ENCODE results near the gene LSM4.

The LSM4 gene

GRCh38 chr19:18340990-18341868 is 18.4 kb upstream of the LSM4 start:
- POLR2A ChIA-PET: interaction anchor here (0.6 to 7.2 kb wide), 2 partner anchors 25 to 61 kb away, joined by 3 to 37 read pairs; partner anchors contain the start of gene JUND
- H3K27ac ChIP-seq (ENCODE audit: extremely low read depth, low read depth, low read length): no peak overlapping the region
- H3K4me3 ChIP-seq (ENCODE audit: low read depth, low read length): peak overlapping the region; percentile 90
- H3K4me1 ChIP-seq (ENCODE audit: control insufficient read depth, insufficient read depth, low read length): no peaks in the 10 kb centered on the region
- H3K36me3 ChIP-seq (ENCODE audit: control insufficient read depth in 2 of 2, insufficient read depth in 1 of 2, low read length in 2 of 2): no peaks in the 10 kb centered on the region
- H3K9me3 ChIP-seq (ENCODE audit: control insufficient read depth, insufficient read depth, low read depth, low read length): no peaks in the 10 kb centered on the region
- CTCF ChIA-PET: interaction anchor here (1.0 to 2.0 kb wide), 5 partner anchors 47 to 228 kb away, joined by 3 to 10 read pairs (median 4); no protein-coding TSS in a partner anchor
- TF ChIP-seq PRDM10 (tag by site-specific recombination; IDR thresholded peaks at IDR 0.05) (peak; percentile 88), ZNF341 (tag by site-specific recombination; IDR thresholded peaks at IDR 0.05; ENCODE audit: low read depth) (peak; percentile 95), SCRT2 (tag by site-specific recombination; IDR thresholded peaks at IDR 0.05) (peak; percentile 96), ZNF398 (tag by site-specific recombination; IDR thresholded peaks at IDR 0.05) (peak; percentile 52; the same call in 1 of the 2 replicates), KLF1 (tag by site-specific recombination; IDR thresholded peaks at IDR 0.05) (no peak), CTCF (tag by site-specific recombination; IDR thresholded peaks at IDR 0.05) (0 out of 2 replicates have a peak, but pooled peaks have one; percentile 8), ZNF37A (tag by site-specific recombination; IDR thresholded peaks at IDR 0.05) (no peak), REPIN1 (tag by site-specific recombination; IDR thresholded peaks at IDR 0.05; ENCODE audit: low read depth) (no peak), ZIC2 (tag by site-specific recombination; IDR thresholded peaks at IDR 0.05) (peak; percentile 87), SP2 (tag by site-specific recombination; IDR thresholded peaks at IDR 0.05) (peak; percentile 27; the same call in 1 of the 2 replicates), ZBTB11 (tag by site-specific recombination; conservative IDR thresholded peaks at IDR 0.05; ENCODE audit: low read depth) (peak; percentile 65), ZNF571 (tag by site-specific recombination; IDR thresholded peaks at IDR 0.05) (no peak), KLF10 (tag by site-specific recombination; IDR thresholded peaks at IDR 0.05) (no peak), ZFP3 (tag by site-specific recombination; IDR thresholded peaks at IDR 0.05; ENCODE audit: low read depth) (no peak), ZNF561 (tag by site-specific recombination; IDR thresholded peaks at IDR 0.05; ENCODE audit: borderline replicate concordance) (no peak), ZNF366 (tag by site-specific recombination; conservative IDR thresholded peaks at IDR 0.05) (0 out of 2 replicates have a peak, but pooled peaks have one; percentile 16), ZNF645 (tag by site-specific recombination; IDR thresholded peaks at IDR 0.05) (no peak), SCRT1 (tag by site-specific recombination; IDR thresholded peaks at IDR 0.05; ENCODE audit: borderline replicate concordance) (peak; percentile 70), ZNF248 (tag by site-specific recombination; IDR thresholded peaks at IDR 0.05) (no peak), ZNF701 (tag by site-specific recombination; IDR thresholded peaks at IDR 0.05) (no peak), GLIS2 (tag by site-specific recombination; IDR thresholded peaks at IDR 0.05) (peak; percentile 89), ZNF155 (tag by site-specific recombination; IDR thresholded peaks at IDR 0.05) (no peak), ZNF600 (tag by site-specific recombination; IDR thresholded peaks at IDR 0.05) (no peak; the same call in 1 of the 2 replicates), ZEB2 (tag by site-specific recombination; IDR thresholded peaks at IDR 0.05) (peak; percentile 73), ZNF335 (tag by site-specific recombination; conservative IDR thresholded peaks at IDR 0.05) (peak; percentile 76)
